NB4 (cell line): Measurements from ENCODE around the gene RAB29.

Experiments used
- DNase-seq: peaks from one replicate; pipeline ENCODE4 v3.0.0; 2010; ENCODE audit warnings: low read depth
- H3K4me3 ChIP-seq: one replicate; pipeline ENCODE4 v1.5.1; 2011; ENCODE audit warnings: mild to moderate bottlenecking, low read depth, low read length, moderate library complexity
- CTCF ChIP-seq: IDR thresholded peaks from one replicate; pipeline ENCODE4 v1.5.1; 2012; ENCODE audit warnings: low read depth, low read length
- MAX ChIP-seq: IDR thresholded peaks from 2 replicates; pipeline ENCODE4 v1.6.1; 2011; ENCODE audit warnings: low read depth, low read length
- MYC ChIP-seq: IDR thresholded peaks from 2 replicates; pipeline ENCODE4 v1.6.1; 2011; ENCODE audit warnings: low read depth, low read length
- POLR2A ChIP-seq: IDR thresholded peaks from 2 replicates; pipeline ENCODE4 v1.6.1; 2011; ENCODE audit warnings: mild to moderate bottlenecking; ENCODE audit not compliant: insufficient read length; ENCODE audit errors: extremely low read depth

Gene RAB29

GRCh38 chr1:205743977-205744376 is 31.3 kb downstream of the RAB29 start:
- no peak overlapping the region for H3K4me3 ChIP-seq
- DNase-seq, result no peak
- TF ChIP-seq MAX (no peak), CTCF (no peak), POLR2A (no peak), MYC (no peak)

- no peak for DNase-seq
- TF ChIP-seq MYC (no peak), CTCF (no peak), POLR2A (no peak), MAX (no peak)
- no peak overlapping the region for H3K4me3 ChIP-seq
Measured at GRCh38 chr1:205741681-205742080, 33.6 kb downstream of the RAB29 start.

GRCh38 chr1:205739348-205740160 is 35.7 kb downstream of the RAB29 start:
- H3K4me3 ChIP-seq, result no peak overlapping the region
- DNase-seq, result peak; percentile 32
- TF ChIP-seq POLR2A (no peak), MAX (no peak), MYC (no peak), CTCF (no peak)

- H3K4me3 ChIP-seq, result no peak overlapping the region
- TF ChIP-seq MAX (no peak), CTCF (no peak), MYC (no peak), POLR2A (no peak)
- no peak for DNase-seq
Measured at GRCh38 chr1:205735218-205735617, 40.1 kb downstream of the RAB29 start.

GRCh38 chr1:205733438-205734175 is 41.7 kb downstream of the RAB29 start:
- no peak overlapping the region for H3K4me3 ChIP-seq
- no peak for TF ChIP-seq CTCF
- no peak for TF ChIP-seq MYC
- no peak for TF ChIP-seq MAX
- TF ChIP-seq POLR2A, result no peak
- no peak for DNase-seq
